Measurements from ENCODE around the gene PIK3R3.

PIK3R3 gene

DNA sequence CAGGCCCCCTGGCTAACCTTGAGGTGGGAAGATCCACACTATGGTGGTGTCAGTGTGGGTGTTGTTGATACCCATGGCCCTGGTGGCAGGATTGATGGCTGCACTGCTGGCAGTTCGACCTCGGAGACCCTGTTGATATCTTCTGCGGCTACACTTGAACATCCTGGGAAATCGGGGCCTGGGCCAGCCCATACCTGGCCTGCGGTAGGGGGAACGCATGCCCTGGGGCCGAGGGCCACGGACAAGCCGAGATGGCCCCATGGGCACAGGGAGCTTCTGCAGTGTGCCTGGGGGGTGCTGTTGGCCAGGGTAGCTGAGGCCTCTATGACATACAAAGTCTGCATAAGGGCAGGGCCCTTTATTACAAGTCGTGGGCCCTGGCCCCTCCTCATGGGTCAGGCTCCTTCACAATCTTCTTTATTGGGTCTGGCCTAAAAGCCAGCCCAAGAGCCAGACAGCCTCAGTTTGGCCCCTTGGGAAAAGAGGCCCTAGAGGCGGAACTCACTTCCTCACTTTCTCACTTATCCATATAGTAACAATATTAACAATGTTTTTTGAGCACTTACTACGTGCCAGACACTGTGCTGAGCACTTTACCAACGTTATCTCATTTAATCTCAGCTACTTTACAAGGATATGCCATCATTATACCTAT lies 43.9 kb upstream of the PIK3R3 start, which contains the start of gene P3R3URF:
Gene P3R3URF (minus strand): TSS at position 278 of the 655 bp plus-strand sequence. CDS start 17 bp downstream, at position 261.
- no peak within 1 kb of the TSS for H3K27ac ChIP-seq
- peaks cover 0 to 5% of the 10 kb centered on the region in 2 experiments for H3K4me1 ChIP-seq (ENCODE audit: control insufficient read depth in 1 of 2, insufficient read depth in 1 of 2, low read depth in 1 of 2, low read length in 1 of 2)
- H3K9me3 ChIP-seq, result no peaks in the 10 kb centered on the region
- H3K4me3 ChIP-seq (ENCODE audit: low read depth in 1 of 2, low read length in 1 of 2), result no peak within 1 kb of the TSS
- no peaks in the 10 kb centered on the region for H3K27me3 ChIP-seq
- TF ChIP-seq, protein P1, sequence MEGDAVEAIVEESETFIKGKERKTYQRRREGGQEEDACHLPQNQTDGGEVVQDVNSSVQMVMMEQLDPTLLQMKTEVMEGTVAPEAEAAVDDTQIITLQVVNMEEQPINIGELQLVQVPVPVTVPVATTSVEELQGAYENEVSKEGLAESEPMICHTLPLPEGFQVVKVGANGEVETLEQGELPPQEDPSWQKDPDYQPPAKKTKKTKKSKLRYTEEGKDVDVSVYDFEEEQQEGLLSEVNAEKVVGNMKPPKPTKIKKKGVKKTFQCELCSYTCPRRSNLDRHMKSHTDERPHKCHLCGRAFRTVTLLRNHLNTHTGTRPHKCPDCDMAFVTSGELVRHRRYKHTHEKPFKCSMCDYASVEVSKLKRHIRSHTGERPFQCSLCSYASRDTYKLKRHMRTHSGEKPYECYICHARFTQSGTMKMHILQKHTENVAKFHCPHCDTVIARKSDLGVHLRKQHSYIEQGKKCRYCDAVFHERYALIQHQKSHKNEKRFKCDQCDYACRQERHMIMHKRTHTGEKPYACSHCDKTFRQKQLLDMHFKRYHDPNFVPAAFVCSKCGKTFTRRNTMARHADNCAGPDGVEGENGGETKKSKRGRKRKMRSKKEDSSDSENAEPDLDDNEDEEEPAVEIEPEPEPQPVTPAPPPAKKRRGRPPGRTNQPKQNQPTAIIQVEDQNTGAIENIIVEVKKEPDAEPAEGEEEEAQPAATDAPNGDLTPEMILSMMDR (IDR thresholded peaks at IDR 0.05), result no peak
- no peaks in the 10 kb centered on the region for H3K36me3 ChIP-seq

DNA sequence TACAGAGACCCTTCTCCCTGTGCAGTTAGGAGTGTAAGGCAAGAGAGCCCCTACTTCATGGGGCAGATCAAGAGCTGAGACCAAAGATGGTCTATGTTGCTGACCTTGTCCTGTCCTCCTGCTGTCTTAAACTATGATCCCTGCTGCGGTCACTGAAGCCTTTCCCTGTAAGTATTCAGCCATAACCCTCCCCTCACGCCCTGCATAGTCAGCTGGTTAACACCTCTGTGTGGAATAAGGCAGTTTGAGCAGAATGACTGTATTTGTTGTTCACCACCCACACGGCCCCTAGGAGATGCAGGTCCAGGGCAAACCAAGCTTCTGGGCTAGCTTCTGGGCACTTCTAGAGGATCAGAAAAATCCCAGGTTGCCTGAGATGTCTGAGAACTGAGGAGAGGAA lies 42.8 kb upstream of the PIK3R3 start:
- peaks cover 3% of the 10 kb centered on the region for H3K27me3 ChIP-seq
- peaks cover 0 to 5% of the 10 kb centered on the region in 2 experiments for H3K4me1 ChIP-seq (ENCODE audit: control insufficient read depth in 1 of 2, insufficient read depth in 1 of 2, low read depth in 1 of 2, low read length in 1 of 2)
- no peak overlapping the region for H3K4me3 ChIP-seq (ENCODE audit: low read depth in 1 of 2, low read length in 1 of 2)
- H3K36me3 ChIP-seq, result no peaks in the 10 kb centered on the region
- H3K27ac ChIP-seq, result no peak overlapping the region
- TF ChIP-seq, protein P1 (IDR thresholded peaks at IDR 0.05), result no peak
- H3K9me3 ChIP-seq, result no peaks in the 10 kb centered on the region

DNA sequence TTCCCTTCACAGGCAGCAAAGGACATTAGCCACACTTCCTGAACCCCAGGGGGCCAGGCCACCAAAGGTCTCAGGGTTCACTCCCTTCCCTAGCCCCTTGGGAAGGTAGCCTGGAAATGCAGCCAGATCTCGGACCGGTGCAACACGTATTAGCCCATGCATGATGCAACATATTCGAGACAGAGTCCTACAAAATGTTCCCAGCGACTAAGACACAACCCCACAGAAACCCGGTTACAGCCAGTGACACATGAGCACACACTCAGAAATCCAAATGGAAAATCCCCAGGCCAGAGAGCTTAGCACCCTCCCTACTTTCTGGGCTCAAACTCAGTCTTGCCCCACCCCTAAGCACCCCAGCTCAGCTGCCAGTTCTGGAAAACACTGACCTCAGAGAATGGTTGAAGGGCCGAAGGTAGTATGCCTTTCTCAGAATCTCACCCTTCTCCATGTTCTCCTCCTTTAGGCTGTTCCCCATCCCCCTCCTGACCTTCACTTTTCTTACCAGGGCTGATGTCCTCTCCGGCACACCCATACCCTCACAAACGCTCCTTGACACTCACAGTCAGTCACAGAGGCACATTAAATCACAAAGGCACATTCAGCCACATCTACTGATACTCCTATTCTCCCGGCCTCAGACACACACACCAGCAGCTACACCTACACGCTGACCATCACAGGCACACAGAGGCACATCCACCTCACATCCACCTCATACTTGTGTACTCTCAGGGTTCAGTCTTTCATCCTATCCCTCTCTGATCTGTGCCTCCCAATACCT lies 42.2 kb upstream of the PIK3R3 start, which contains the start of gene TSPAN1:
Gene TSPAN1 (plus strand): TSS at position 640 of the 784 bp plus-strand sequence. CDS start 6,021 bp downstream, outside the sequence.
- peaks cover 0 to 4% of the 10 kb centered on the region in 2 experiments for H3K4me1 ChIP-seq (ENCODE audit: control insufficient read depth in 1 of 2, insufficient read depth in 1 of 2, low read depth in 1 of 2, low read length in 1 of 2)
- TF ChIP-seq, protein P1 (IDR thresholded peaks at IDR 0.05), result no peak
- H3K27ac ChIP-seq, result no peak within 1 kb of the TSS
- no peaks in the 10 kb centered on the region for H3K36me3 ChIP-seq
- peaks cover 9% of the 10 kb centered on the region for H3K27me3 ChIP-seq
- no peaks in the 10 kb centered on the region for H3K9me3 ChIP-seq
- H3K4me3 ChIP-seq (ENCODE audit: low read depth in 1 of 2, low read length in 1 of 2), result no peak within 1 kb of the TSS

DNA sequence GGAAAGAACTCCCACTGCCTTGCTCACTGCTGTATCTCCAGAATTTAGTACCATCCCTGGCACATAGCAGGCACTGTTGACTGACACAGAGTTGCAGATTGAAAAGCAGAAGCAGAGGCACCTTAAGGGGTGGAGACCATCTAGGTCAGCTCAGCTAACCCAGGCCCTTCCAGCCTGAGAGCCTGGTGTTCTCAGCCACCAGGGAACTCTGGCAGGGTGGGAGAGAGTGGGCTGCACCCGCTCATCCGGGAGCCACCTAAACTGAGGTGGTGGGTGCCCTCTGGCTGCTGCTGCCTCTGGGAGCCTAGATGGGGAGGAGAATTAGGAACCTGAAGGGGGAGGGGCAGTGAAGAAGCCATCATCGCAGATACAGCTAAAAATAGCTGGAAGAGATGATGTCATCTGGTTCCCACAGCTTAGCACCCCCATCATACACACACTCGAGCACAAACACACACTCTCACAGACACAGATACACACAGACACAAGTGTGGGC lies 41.0 kb upstream of the PIK3R3 start:
- H3K4me1 ChIP-seq (ENCODE audit: control insufficient read depth in 1 of 2, insufficient read depth in 1 of 2, low read depth in 1 of 2, low read length in 1 of 2), result no peaks in the 10 kb centered on the region
- H3K27me3 ChIP-seq, result peaks cover 21% of the 10 kb centered on the region
- H3K27ac ChIP-seq, result no peak overlapping the region
- TF ChIP-seq, protein P1 (IDR thresholded peaks at IDR 0.05), result no peak
- no peak overlapping the region for H3K4me3 ChIP-seq (ENCODE audit: low read depth in 1 of 2, low read length in 1 of 2)
- H3K9me3 ChIP-seq, result no peaks in the 10 kb centered on the region
- H3K36me3 ChIP-seq, result no peaks in the 10 kb centered on the region

DNA sequence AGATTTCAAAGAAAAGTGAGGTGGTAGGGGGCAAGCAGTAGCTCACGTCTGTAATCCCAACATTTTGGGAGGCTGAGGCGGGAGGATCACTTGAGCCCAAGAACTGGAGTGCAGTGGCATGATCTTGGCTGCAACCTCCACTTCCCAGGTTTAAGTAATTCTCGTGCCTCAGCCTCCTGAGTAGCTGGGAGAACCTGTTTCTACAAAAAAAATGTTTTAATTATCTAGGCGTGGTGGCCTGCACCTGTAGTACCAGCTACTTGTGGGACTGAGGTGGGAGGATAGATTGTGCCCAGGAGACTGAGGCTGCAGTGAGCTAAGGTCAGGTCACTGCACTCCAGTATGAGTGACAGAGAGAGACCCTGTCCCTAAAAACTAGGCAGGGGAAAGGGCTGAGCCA lies 39.9 kb upstream of the PIK3R3 start:
- Histone ChIP-seq H3K27me3 (peaks cover 32% of the 10 kb centered on the region), H3K27ac (no peak overlapping the region), H3K4me1 (ENCODE audit: control insufficient read depth in 1 of 2, insufficient read depth in 1 of 2, low read depth in 1 of 2, low read length in 1 of 2) (no peaks in the 10 kb centered on the region), H3K9me3 (no peaks in the 10 kb centered on the region), H3K4me3 (ENCODE audit: low read depth in 1 of 2, low read length in 1 of 2) (no peak overlapping the region), H3K36me3 (no peaks in the 10 kb centered on the region)
- TF ChIP-seq, protein P1 (IDR thresholded peaks at IDR 0.05), result no peak

Measured in neutrophil (primary cell).